H1 (cell line): ENCODE data around the gene ATPAF1. TPM values are rescaled to one million over a fixed set of nuclear protein-coding genes. Genes with fewer than 3 reads are reported as not detected.
A peak's percentile ranks its signal among the peaks of the same experiment; 100 is the strongest.

Experiments used
- CTCF ChIA-PET: fragments of 300-600 bp; sonication (Branson Sonifier 250); formaldehyde crosslinking; loops from one replicate; lab custom pipeline; 2021; ENCODE audit not compliant: partially characterized antibody; lab: Charles Lee
- POLR2A ChIA-PET: fragments of 300-600 bp; sonication (Branson Sonifier 250); formaldehyde crosslinking; loops from one replicate; lab custom pipeline; 2021; ENCODE audit warnings: inconsistent platforms; ENCODE audit not compliant: partially characterized antibody; lab: Charles Lee
- DNase-seq, 2 experiments: peaks; one replicate each; pipeline versions ENCODE4 v3.0.0 to v3.0.0-alpha.2; 2010 to 2022; ENCODE audit warnings: low spot score in 2 of 2, low read depth in 1 of 2, mixed read lengths in 1 of 2
- FAIRE-seq: peaks from 2 replicates; lab custom pipeline; 2011; peaks lifted over from hg19 to GRCh38; lab: Jason Lieb, UNC
- H2AFZ ChIP-seq: 2 replicates; pipeline ENCODE4 v1.8.1; 2012; ENCODE audit warnings: low read length, inconsistent platforms
- H2AK5ac ChIP-seq: 2 replicates; pipeline ENCODE4 v1.6.1; 2013; ENCODE audit warnings: low read depth, low read length
- H2BK120ac ChIP-seq: replicated peaks from 2 replicates; pipeline ENCODE3; 2013; ENCODE audit warnings: low read depth, low read length, inconsistent platforms
- H2BK12ac ChIP-seq: 2 replicates; pipeline ENCODE4 v1.6.1; 2013; ENCODE audit warnings: low read depth, low read length
- H2BK15ac ChIP-seq: 2 replicates; pipeline ENCODE4 v1.6.1; 2013; ENCODE audit warnings: low read length
- H2BK20ac ChIP-seq: 2 replicates; pipeline ENCODE4 v1.6.1; 2013; ENCODE audit warnings: low read length
- H2BK5ac ChIP-seq: 2 replicates; pipeline ENCODE4 v1.6.1; 2013; ENCODE audit warnings: low read depth, low read length
- H3K14ac ChIP-seq: 2 replicates; pipeline ENCODE4 v1.6.1; 2013; ENCODE audit warnings: inconsistent platforms; ENCODE audit not compliant: insufficient read length
- H3K18ac ChIP-seq: 2 replicates; pipeline ENCODE4 v1.6.1; 2013; ENCODE audit warnings: low read length; ENCODE audit errors: extremely low read depth
- H3K23ac ChIP-seq: 2 replicates; pipeline ENCODE4 v1.6.1; 2013; ENCODE audit warnings: inconsistent platforms; ENCODE audit not compliant: insufficient read length
- H3K23me2 ChIP-seq: 2 replicates; pipeline ENCODE4 v1.6.1; 2013; ENCODE audit warnings: low read depth, low read length
- H3K27ac ChIP-seq: 2 replicates; pipeline ENCODE4 v1.6.1; 2011; ENCODE audit warnings: low read depth, low read length, inconsistent platforms
- H3K27me3 ChIP-seq, 4 experiments: replicated peaks in 1 of 4; 1 replicate in 1 of 4; 2 replicates in 3 of 4; pipeline versions ENCODE4 v1.6.1 to v1.8.1; 2011 to 2013; ENCODE audit warnings: low read length in 3 of 4, mild to moderate bottlenecking in 3 of 4, inconsistent platforms in 2 of 4, mixed read lengths in 2 of 4, moderate library complexity in 1 of 4; ENCODE audit not compliant: control insufficient read depth in 3 of 4, insufficient read depth in 3 of 4; ENCODE audit errors: extremely low read depth in 1 of 4
- H3K36me3 ChIP-seq, 4 experiments: 2 replicates each; pipeline versions ENCODE4 v1.6.1 to v1.8.1; 2011 to 2013; ENCODE audit warnings: mild to moderate bottlenecking in 4 of 4, low read length in 3 of 4, moderate library complexity in 2 of 4, control low read depth in 1 of 4, inconsistent platforms in 1 of 4; ENCODE audit not compliant: insufficient read depth in 4 of 4, control insufficient read depth in 2 of 4
- H3K4ac ChIP-seq: replicated peaks from 2 replicates; pipeline ENCODE3; 2013; ENCODE audit warnings: low read length, low read depth, mixed read lengths, inconsistent platforms; ENCODE audit not compliant: insufficient read length
- H3K4me1 ChIP-seq, 4 experiments: replicated peaks in 1 of 4; 1 replicate in 1 of 4; 2 replicates in 3 of 4; pipeline versions ENCODE4 v1.6.1 to v1.8.1; 2011 to 2013; ENCODE audit warnings: low read length in 3 of 4, inconsistent platforms in 2 of 4, mixed read lengths in 1 of 4; ENCODE audit not compliant: insufficient read depth in 4 of 4, control insufficient read depth in 3 of 4
- H3K4me2 ChIP-seq, 2 experiments: 2 replicates each; pipeline versions ENCODE4 v1.6.1 to v1.8.1; 2011 to 2013; ENCODE audit warnings: low read depth in 2 of 2, low read length in 2 of 2, control low read depth in 1 of 2, inconsistent platforms in 1 of 2, mild to moderate bottlenecking in 1 of 2; ENCODE audit not compliant: insufficient read depth in 1 of 2
- H3K4me3 ChIP-seq, 4 experiments: fragments of 200-600, 300-600 bp in 1 of 4; sonication (generic), shearing (Covaris generic), sonication (Bioruptor Twin) in 1 of 4; 2 replicates each; pipeline versions ENCODE4 v1.5.1 to v1.8.1; 2011 to 2016; ENCODE audit warnings: low read length in 4 of 4, low read depth in 3 of 4, control low read depth in 2 of 4, inconsistent platforms in 2 of 4, mild to moderate bottlenecking in 2 of 4, mixed read lengths in 1 of 4, moderate library complexity in 1 of 4; ENCODE audit not compliant: insufficient read depth in 2 of 4; ENCODE audit errors: extremely low read depth in 1 of 4
- H3K56ac ChIP-seq: replicated peaks from 2 replicates; pipeline ENCODE3; 2013; ENCODE audit warnings: low read depth, mild to moderate bottlenecking, mixed read lengths, low read length, inconsistent platforms; ENCODE audit not compliant: insufficient read length
- H3K79me1 ChIP-seq: 2 replicates; pipeline ENCODE4 v1.6.1; 2013; ENCODE audit warnings: low read depth, low read length, control low read depth
- H3K79me2 ChIP-seq, 2 experiments: 2 replicates each; pipeline versions ENCODE4 v1.6.1 to v1.8.1; 2012 to 2013; ENCODE audit warnings: low read length in 2 of 2, mild to moderate bottlenecking in 2 of 2, inconsistent platforms in 1 of 2; ENCODE audit not compliant: insufficient read depth in 2 of 2, control insufficient read depth in 1 of 2
- H3K9ac ChIP-seq, 4 experiments: replicated peaks in 1 of 4; 1 replicate in 1 of 4; 2 replicates in 3 of 4; pipeline versions ENCODE4 v1.6.1 to v1.8.1; 2011 to 2013; ENCODE audit warnings: low read depth in 3 of 4, low read length in 3 of 4, control low read depth in 2 of 4, mild to moderate bottlenecking in 2 of 4, moderate library complexity in 2 of 4, inconsistent platforms in 1 of 4; ENCODE audit errors: extremely low read depth in 1 of 4
- H3K9me3 ChIP-seq, 2 experiments: 2 replicates each; pipeline versions ENCODE4 v1.6.1 to v1.8.1; 2012 to 2013; ENCODE audit warnings: mild to moderate bottlenecking in 2 of 2, moderate library complexity in 2 of 2, control low read depth in 1 of 2, inconsistent platforms in 1 of 2, low read depth in 1 of 2, low read length in 1 of 2, mixed read lengths in 1 of 2; ENCODE audit not compliant: insufficient read depth in 2 of 2
- H4K20me1 ChIP-seq, 2 experiments: replicated peaks in 1 of 2; 2 replicates each; pipeline versions ENCODE3 to v1.8.1; 2011 to 2013; ENCODE audit warnings: inconsistent platforms in 2 of 2, low read length in 2 of 2, mild to moderate bottlenecking in 1 of 2; ENCODE audit not compliant: insufficient read depth in 2 of 2, control insufficient read depth in 1 of 2
- H4K5ac ChIP-seq: 2 replicates; pipeline ENCODE4 v1.6.1; 2013; ENCODE audit warnings: low read length, low read depth, mixed read lengths, inconsistent platforms; ENCODE audit not compliant: insufficient read length
- H4K8ac ChIP-seq: 2 replicates; pipeline ENCODE4 v1.8.0; 2013; ENCODE audit warnings: mild to moderate bottlenecking, moderate library complexity, low read length, inconsistent platforms; ENCODE audit not compliant: insufficient read depth; ENCODE audit errors: extremely low read depth
- H4K91ac ChIP-seq: replicated peaks from 2 replicates; pipeline ENCODE3; 2013; ENCODE audit warnings: low read length, mixed read lengths, inconsistent platforms; ENCODE audit not compliant: insufficient read length
- ASH2L ChIP-seq: fragments of 200-600, 300-600 bp; sonication (generic); IDR thresholded peaks from one replicate; pipeline ENCODE4 v1.7.1; 2017; ENCODE audit warnings: low read length
- JUND ChIP-seq: IDR thresholded peaks from 2 replicates; pipeline ENCODE4 v1.6.1; 2011; ENCODE audit warnings: mild to moderate bottlenecking, improper control_type of control experiment, low read length
- KDM1A ChIP-seq: fragments of 200-600, 300-600 bp; sonication (generic); IDR thresholded peaks from 2 replicates; pipeline ENCODE4 v1.7.1; 2016; ENCODE audit warnings: mild to moderate bottlenecking, low read length, borderline replicate concordance
- SAP30 ChIP-seq: fragments of 300-600 bp; sonication (generic); IDR thresholded peaks from 2 replicates; pipeline ENCODE4 v1.7.1; 2012; ENCODE audit warnings: low read length, moderate library complexity, mild to moderate bottlenecking, inconsistent platforms; ENCODE audit not compliant: insufficient read depth, insufficient replicate concordance
- SIRT6 ChIP-seq: IDR thresholded peaks from one replicate; pipeline ENCODE4 v1.7.1; 2012; ENCODE audit warnings: low read length, inconsistent platforms
- SP4 ChIP-seq: IDR thresholded peaks from 2 replicates; pipeline ENCODE4 v1.6.1; 2012; ENCODE audit warnings: low read length, inconsistent platforms
- YY1 ChIP-seq: IDR thresholded peaks from 2 replicates; pipeline ENCODE4 v1.6.1; 2011; ENCODE audit warnings: low read depth, mild to moderate bottlenecking, low read length
- WGBS, 2 experiments: shearing (Covaris generic) in 1 of 2; methylation state at CpG; one replicate each; pipeline versions ENCODE4 v1.1.6 to v1.1.7; 2013 to 2015; ENCODE audit warnings: low lambda C conversion rate in 2 of 2, mixed read lengths in 2 of 2, inconsistent platforms in 1 of 2, low coverage in 1 of 2, missing lambda C conversion rate in 1 of 2; ENCODE audit not compliant: insufficient replicate concordance in 2 of 2, insufficient coverage in 1 of 2, insufficient read length in 1 of 2; ENCODE audit errors: extremely low coverage in 1 of 2, missing lambda C conversion rate in 1 of 2; 5-methylcytosine and 5-hydroxymethylcytosine counted together
- polyA plus RNA-seq, 7 experiments: library from polyadenylated mRNA; depleted of rRNA in 3 of 7; stranded (reverse) in 5 of 7; unstranded in 2 of 7; fragments of >200 nt in 5 of 7; fragments of 200-250 nt in 2 of 7; gene quantifications; 1 replicate in 5 of 7; 2 replicates in 1 of 7; 4 replicates in 1 of 7; pipeline versions ENCODE4 v1.2.1 to v1.2.3, GENCODE V29; 2011 to 2013; ENCODE audit warnings: missing spikeins in 2 of 7, mixed read lengths in 2 of 7
- total RNA-seq: library from RNA; stranded (reverse); fragmentation: NEBNext Ultra II Directional; extraction: Animal tissue kit (Norgen Biotek cat#: 25700); gene quantifications from 2 replicates; pipeline ENCODE4 v1.2.1, GENCODE V29; 2021

ATPAF1 gene
- total and polyA plus RNA-seq, 2 of the 8 experiments (the other 6 are each of a cell fraction or from before 2014, with no cell fraction given): 46.7 to 55.9 TPM

GRCh38 chr1:46675549-46676314, 7.6 kb upstream of the ATPAF1 start:
- no peak overlapping the region for H4K91ac ChIP-seq
- H2BK15ac ChIP-seq: 0 out of 2 replicates have a peak overlapping the region, but pooled peaks have one; percentile 53
- H2BK5ac ChIP-seq: peak overlapping the region; percentile 86
- no peak overlapping the region for H3K23ac ChIP-seq
- no peaks in the 10 kb centered on the region for H4K20me1 ChIP-seq
- no peak overlapping the region for H2BK120ac ChIP-seq
- ChIA-PET POLR2A (interaction anchor here (1.3 to 2.1 kb wide), 3 partner anchors 10 to 59 kb away, joined by 3 to 6 read pairs (median 4); partner anchors contain the start of gene MOB3C), CTCF (interaction anchor here (0.6 to 1.5 kb wide), 2 partner anchors 10 to 429 kb away, joined by 3 read pairs; no protein-coding TSS in a partner anchor)
- peaks cover 0 to 31% (median 5%) of the 10 kb centered on the region in 4 experiments; a peak in 4 of 8 replicates for H3K36me3 ChIP-seq
- FAIRE-seq (no peak), DNase-seq (no peak)
- H4K8ac ChIP-seq: no peak overlapping the region
- peak overlapping the region in 1 of 2 experiments; percentile 32; a peak in 2 of 4 replicates for H3K4me2 ChIP-seq
- no peaks in the 10 kb centered on the region for H3K79me1 ChIP-seq
- WGBS, 2 experiments: 69% methylated on average over 1 of the region's 1 CpG; no CpG with 5 or more reads in 1 of the 2 experiments
- no peak overlapping the region for H3K4ac ChIP-seq
- no peak overlapping the region; the same call in 1 of the 2 replicates for H3K18ac ChIP-seq
- H3K9ac ChIP-seq: peak overlapping the region in 1 of 4 experiments; percentile 10; a peak in 1 of 7 replicates
- no peak overlapping the region for H3K27ac ChIP-seq
- H3K14ac ChIP-seq: no peak overlapping the region
- H3K27me3 ChIP-seq: no peaks in the 10 kb centered on the region
- H3K23me2 ChIP-seq: no peaks in the 10 kb centered on the region
- H2BK20ac ChIP-seq: 0 out of 2 replicates have a peak overlapping the region, but pooled peaks have one; percentile 55
- no peaks in the 10 kb centered on the region for H3K79me2 ChIP-seq
- H2AFZ ChIP-seq: no peak overlapping the region
- peak overlapping the region; percentile 65; the same call in 1 of the 2 replicates for H2BK12ac ChIP-seq
- no peak overlapping the region for H4K5ac ChIP-seq
- no peak overlapping the region for H2AK5ac ChIP-seq
- H3K4me1 ChIP-seq: peaks cover 1 to 14% (median 9%) of the 10 kb centered on the region in 4 experiments; a peak in 4 of 7 replicates
- H3K9me3 ChIP-seq: no peaks in the 10 kb centered on the region
- H3K4me3 ChIP-seq: no peak overlapping the region
- no peak overlapping the region for H3K56ac ChIP-seq
- TF ChIP-seq ASH2L (no peak), SIRT6 (no peak), SAP30 (no peak), JUND (0 out of 2 replicates have a peak, but pooled peaks have one; percentile 48), YY1 (no peak), KDM1A (no peak), SP4 (no peak)
